Measurements from ENCODE around the gene CFAP99.
"Not testable (repeated sequence)": the region's sequence is repeated elsewhere in the genome, so short reads cannot be mapped to it uniquely, and the experiment has no call there.

CFAP99 gene

GRCh38 chr4:2412885-2413716, 5.7 kb upstream of the CFAP99 start:
- DNase-seq: peak; percentile 90 to 94

- peak; percentile 19 to 56 for DNase-seq
Observed at GRCh38 chr4:2413821-2414610, 4.7 kb upstream of the CFAP99 start.

DNA sequence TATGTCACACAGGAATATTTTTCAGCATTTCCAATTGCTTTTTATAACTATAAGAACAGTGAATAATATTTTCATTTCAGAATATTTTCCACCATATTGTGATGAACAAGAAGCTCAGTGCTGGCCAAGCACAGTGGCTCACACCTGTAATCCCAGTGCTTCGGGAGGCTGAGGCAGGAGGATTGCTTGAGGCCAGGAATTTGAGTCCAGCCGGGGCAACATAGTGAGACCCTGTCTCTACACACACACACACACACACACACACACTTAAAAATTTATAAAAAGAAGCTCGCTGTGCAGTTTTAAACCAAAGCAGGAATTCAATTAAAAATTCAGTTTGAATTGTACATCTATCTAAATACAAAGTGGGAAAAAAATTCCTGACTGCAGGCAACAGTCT, 3.5 kb upstream of the CFAP99 start:
- no peak for DNase-seq

DNA sequence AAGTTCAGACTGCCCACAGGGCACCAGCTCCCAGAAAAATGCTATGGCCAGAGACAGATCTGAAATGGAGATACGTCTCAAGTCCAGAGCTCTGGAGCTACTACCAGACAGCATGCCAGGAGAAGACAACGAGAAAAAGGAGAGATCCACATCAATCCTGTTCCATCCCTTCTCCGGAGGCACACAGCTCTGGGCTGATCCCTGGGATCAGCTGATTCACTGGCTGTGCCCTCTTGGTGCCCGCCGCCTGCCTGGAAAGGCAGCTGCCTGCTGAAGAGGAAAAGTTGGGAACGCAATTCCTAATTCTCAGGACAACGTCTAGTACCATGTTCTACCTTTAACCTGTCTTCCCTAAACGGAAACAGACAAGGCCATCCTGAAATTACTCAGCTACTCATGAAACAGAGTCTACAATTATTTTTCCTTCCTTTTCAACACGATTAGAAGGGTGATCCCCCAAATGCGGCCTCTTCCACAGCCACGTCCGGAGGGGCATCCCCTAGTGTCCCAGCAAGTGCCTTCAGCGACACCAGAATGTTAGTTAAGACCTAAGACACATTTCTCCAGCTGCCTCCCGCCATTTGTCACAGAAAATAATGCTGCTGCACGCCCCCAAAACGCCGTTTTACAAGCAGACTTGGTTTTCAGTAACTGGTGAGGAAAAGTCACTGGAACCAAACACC, 2.7 kb upstream of the CFAP99 start:
- no peak for DNase-seq

DNA sequence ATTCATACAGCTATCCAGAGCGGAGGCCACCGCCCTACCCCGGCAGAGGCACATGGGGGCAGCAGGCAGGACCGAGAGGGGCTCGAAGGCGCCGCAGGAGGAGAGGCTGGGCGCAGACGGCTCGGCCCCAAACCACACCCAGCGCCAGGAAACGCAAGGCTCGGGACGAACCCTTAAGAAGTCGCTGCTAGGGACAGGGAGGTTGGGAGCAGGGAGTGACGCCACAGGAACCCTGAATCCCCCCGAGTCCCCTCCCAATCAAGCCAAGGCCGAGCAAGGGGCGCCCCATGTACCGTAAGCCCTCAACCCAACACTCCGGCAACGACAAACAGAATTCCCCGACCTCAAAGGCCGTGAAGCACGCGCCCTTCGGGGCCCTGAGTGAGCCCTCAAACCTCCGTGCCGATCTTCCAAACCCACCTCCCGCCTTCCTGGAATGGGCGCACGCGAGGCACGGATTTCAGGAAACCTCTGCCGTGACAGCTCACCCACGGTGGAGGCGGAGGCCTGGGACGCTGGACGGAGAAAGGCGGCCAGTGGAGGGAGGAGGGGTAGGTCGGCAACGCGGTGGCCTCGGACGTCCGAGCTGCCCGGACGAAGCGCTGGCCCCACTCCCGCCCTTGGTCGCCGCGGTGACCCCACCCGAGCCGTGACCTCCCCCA, 2.1 kb upstream of the CFAP99 start:
- DNase-seq: peak in 1 of 2 donors; percentile 13

- no peak for DNase-seq
Observed at GRCh38 chr4:2417226-2417764, 1.5 kb upstream of the CFAP99 start.

DNA sequence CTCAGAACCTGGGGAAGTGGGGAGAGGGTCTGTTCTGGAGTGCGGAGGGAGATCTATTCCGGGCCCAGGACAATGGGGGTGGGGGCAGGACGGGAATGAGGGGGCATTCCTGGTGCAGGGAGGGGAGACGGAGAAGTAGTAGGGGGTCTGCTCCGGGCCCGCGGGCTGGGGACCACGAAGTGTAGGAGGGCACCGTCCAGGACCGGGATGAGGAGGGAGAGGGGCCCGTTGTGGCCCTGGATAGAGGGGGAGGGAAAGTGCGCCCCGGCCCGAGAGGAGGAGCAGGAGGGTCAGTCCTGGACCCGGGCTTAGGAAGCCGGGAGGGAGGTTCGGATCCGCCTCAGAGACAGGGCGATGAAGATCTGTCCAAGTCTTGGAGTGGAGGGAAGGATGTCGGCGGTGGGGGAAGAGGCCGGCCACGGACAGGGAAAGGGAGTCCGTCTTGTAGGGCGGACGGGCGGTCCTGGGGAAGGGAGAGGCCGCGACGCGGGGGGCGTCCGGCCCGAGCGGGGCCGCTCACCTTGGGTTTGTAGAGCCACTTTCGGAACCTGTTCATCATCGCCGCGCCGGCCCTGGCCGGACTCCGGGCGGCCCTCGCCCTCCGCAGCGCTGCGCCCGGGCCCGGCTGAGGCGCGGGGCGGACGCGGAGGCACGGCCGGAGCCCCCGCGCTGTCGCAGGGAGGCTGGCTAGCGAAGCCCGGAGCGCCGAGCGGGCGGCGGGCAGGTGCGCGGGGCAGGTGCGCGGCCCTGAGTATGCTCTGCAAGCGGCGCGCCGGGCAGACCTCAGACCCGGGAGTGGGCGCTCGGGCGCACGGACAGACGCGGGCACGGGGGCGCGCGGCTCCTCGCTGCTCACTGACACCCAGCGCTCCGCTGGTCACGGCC, 748 bp upstream of the CFAP99 start, which contains the start of gene ZFYVE28:
TSS of gene ZFYVE28 (minus strand) at position 881 of the 885 bp plus-strand sequence. CDS start at position 559, 322 bp downstream.
- DNase-seq: no peak

GRCh38 chr4:2419814-2420213, 1.1 kb downstream of the CFAP99 start:
- DNase-seq: peak in 1 of 2 donors; percentile 64

DNA sequence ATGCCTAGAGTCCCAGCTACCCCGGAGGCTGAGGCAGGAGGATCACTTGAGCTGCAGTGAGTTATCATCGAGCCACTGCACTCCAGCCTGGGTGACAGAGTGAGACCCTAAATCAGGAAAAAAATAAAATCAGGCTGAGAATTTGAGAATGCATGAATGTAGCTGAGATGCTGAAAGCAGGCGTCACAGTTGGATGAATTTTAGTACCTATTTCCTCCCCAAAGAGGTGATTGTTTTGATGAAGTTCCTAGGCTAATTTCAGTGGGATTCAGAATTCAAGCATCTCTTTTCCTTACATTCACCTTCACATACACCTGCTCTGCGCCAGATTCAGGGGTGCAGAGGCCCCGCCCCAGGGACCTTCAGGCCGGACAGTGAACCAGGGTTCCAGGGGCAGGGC, 3.2 kb downstream of the CFAP99 start:
- DNase-seq: no peak

DNA sequence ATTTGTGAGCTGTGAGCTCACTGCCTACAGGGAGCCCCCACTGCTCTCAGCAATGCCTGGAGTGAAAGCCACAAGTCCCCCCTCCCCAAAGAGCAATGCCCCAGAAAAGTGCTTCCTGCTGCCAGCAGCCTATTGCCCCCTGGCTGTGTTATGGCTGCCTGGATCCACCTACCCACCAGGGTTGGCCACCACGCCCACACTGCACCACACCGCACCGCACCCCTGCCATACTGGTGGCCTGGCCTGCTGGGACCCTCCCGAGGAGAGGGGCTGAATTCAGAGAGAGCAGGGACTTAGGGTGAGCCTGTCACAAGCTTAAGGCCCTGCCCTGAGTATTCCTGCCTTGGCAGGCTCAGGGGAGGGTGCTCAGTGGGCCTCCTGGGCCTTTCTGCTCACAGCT, 4.3 kb downstream of the CFAP99 start:
- no peak for DNase-seq

- no peak for DNase-seq
Observed at GRCh38 chr4:2423695-2424094, 4.9 kb downstream of the CFAP99 start.

DNA sequence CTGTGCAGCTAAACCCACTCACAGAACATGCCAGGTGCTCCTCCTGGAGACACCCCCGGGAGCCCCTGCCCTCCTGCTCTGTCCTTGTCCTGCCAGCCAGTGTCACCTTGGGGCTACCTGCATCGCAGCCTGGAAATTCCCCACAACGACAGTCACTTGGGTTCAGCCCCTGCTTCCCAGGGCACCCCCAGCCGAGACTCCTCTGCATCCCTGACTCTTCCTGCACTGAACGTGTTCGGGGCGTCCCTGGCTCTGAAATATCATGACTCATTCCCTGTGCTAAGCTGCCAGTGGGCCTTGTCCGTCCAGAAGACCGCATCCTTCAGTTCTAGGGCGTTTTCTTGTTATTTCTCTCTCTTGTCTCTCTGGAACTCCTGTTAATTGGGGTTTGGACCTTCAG, 5.8 kb downstream of the CFAP99 start:
- no peak for DNase-seq

DNA sequence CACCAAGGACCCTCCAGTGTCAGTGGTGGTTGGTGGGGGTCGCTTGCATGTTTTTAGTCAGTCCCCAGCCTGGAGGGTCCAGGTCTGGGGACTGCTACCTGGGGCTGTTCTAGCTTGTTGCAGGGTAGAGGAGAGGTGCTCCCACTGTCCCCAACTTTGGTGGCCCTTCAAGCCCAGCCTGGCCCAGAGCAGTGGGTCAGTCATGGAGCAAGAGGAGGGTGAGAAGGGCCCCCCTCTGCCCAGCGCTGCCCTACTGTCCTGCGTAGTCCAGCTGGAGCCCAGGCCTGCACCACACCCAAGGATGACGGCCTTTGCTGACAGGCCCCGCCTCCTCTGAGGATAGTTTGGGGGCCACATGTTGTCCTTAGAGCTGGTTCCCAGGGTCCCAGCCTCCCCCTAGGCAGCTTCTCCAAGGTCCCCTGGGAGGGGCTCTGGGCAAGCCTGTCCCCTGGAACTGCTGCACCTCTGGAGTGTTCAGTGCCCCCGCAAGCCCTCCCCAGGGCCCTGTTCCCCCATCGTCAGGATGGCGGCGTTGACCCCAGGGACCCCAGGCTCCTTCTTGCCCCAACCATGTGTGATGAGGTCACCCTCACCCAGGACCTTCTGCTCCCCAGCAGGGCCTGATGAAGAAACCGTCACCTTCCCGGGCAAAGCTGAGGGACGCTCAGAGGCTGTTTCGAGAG, 6.8 kb downstream of the CFAP99 start:
- DNase-seq: no peak

- no peak for DNase-seq
Observed at GRCh38 chr4:2426069-2426397, 7.3 kb downstream of the CFAP99 start.

DNA sequence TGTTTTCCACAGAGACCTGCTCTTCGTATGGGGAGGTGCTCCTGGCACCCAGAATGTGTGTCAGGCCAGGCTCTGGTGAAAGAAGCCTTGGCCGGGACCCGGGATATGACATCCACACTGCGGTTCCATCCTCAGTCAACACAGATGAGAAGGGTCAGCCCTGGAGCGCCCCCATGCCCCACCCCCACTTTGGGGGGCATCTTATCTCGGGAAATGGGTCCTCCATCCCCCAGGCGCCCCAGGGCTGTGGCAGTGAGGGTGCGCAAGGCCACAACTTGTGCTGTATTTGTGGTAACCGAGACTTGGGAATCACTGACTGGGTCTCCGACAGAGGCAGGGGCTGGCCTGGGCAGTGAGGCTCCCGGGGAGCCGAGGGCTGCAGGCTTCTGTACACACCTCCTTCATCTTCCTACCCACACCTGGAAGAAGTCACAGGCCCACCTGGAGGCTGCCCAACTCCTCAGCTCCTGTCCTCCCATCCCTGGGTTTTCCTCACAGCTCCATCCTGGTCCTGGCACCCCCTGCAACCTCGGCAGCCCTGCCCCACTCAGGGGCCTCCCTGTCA, 8.0 kb downstream of the CFAP99 start:
- no peak for DNase-seq

- no peak for DNase-seq
Observed at GRCh38 chr4:2427383-2428334, 8.9 kb downstream of the CFAP99 start.

DNA sequence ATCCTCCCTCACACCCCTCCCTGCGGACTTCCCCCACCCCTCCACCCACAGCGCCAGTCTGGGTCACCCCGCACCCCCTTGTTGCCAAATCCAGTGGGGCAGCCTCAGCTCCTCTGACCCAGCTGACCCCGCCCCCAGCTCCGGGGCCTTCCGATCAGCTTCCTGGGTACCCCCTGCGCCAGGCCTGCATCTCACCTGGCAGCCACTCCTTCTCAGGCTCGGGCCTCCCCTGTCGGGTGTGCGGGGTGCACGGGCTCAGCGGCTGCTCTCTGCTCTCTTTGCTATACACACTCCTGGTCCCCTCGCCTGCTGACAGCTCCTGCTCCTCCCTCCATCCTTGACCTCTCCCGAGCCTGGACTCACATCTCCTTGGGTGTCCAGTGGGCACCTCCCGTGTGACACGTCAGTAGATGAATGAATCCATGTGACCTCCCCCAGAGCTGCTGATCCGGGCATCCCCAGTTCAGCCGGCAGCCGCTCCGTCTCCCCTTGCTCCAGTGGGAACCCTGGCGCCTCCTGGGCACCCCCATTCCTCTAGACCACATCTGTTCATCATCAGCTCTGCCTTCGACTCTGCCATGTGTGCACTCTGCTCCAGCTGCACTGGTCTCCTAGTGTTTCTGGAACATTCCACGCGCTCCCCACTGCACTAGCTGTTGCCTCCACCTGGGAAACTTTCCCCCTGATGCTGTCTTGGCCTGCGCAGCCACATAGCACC, 9.9 kb downstream of the CFAP99 start:
- DNase-seq: no peak

DNA sequence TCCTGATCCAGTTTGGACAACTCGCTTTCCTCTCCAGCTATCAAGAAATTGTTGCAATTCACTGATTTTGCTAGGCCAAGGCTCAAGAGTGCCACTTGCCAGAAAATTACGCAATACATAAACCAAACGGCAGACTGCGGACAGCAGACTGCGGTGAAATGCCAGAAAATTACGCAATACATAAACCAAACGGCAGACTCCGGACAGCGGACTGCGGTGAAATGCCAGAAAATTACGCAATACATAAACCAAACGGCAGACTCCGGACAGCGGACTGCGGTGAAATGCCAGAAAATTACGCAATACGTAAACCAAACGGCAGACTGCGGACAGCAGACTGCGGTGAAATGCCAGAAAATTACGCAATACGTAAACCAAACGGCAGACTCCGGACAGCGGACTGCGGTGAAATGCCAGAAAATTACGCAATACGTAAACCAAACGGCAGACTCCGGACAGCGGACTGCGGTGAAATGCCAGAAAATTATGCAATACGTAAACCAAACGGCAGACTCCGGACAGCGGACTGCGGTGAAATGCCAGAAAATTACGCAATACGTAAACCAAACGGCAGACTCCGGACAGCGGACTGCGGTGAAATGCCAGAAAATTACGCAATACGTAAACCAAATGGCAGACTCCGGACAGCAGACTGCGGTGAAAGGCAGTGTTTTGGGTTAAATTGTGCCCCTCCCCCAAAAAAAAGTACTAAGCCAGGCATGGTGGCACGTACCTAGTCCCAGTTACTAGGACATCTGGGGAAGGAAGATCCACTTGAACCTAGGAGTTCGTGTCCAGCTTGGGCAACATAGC, 11.4 kb downstream of the CFAP99 start:
- not testable (repeated sequence) for DNase-seq
